ENCODE results near the gene CCDC68.

DNA sequence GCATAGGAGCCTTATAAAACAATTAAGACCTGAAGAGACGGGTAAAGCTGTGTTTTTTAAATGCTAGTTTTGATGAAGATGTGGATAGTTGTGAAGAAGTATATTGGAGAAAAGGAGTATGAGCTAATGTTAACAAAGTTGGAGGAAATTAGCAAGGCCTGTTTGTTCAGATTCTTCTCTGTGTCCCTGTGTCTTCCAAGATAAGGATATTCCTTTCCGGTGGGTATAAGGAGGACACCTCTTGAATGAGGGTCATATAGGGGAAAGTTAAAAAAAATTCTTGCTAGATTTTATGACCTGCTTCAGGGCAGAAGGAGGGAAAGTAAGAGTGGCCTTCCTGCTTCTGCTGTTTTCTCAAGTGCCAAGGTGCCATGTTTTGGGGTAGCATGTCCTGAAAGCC lies 59.0 kb downstream of the CCDC68 start:
- no peak for TF ChIP-seq CTCF (IDR thresholded peaks at IDR 0.05; ENCODE audit: insufficient read depth, low read length)
- TF ChIP-seq POLR2AphosphoS5 (IDR thresholded peaks at IDR 0.05; ENCODE audit: low read depth) = no peak
- no peak for TF ChIP-seq SPI1 (IDR thresholded peaks at IDR 0.05; ENCODE audit: borderline replicate concordance, low read depth)
- TF ChIP-seq GABPA (IDR thresholded peaks at IDR 0.05; ENCODE audit: low read depth) = no peak

Measured in HL-60 (cell line).